ENCODE measurements around the gene MDFI. TPM values are rescaled to one million over a fixed set of nuclear protein-coding genes. Genes with fewer than 3 reads are reported as not detected.

The MDFI gene
- total RNA-seq, 1 donor from 2014 or later = 1.3 TPM

GRCh38 chr6:41677124-41677921, 39.1 kb downstream of the MDFI start:
- intact Hi-C loops (cut with DNase I) = no loop called here
- DNase-seq (ENCODE audit: missing footprints) (no peak), ATAC-seq (no peak)

GRCh38 chr6:41678511-41679084, 40.3 kb downstream of the MDFI start:
- DNase-seq (ENCODE audit: missing footprints) (no peak), ATAC-seq (no peak)
- intact Hi-C loops (cut with DNase I) = no loop called here

- ATAC-seq (no peak), DNase-seq (ENCODE audit: missing footprints) (no peak)
- intact Hi-C loops (cut with DNase I) = no loop called here
These were observed 41.4 kb downstream of the MDFI start for GRCh38 chr6:41679696-41680095.

GRCh38 chr6:41680182-41680965, 42.1 kb downstream of the MDFI start:
- DNase-seq (ENCODE audit: missing footprints) (no peak), ATAC-seq (no peak)
- intact Hi-C loops (cut with DNase I) = no loop called here

- ATAC-seq = peak; percentile 93
- DNase-seq (ENCODE audit: missing footprints) = peak; percentile 92
- intact Hi-C loops (cut with DNase I) = loop anchor here (1.0 to 2.0 kb wide), 3 partner anchors 79 to 258 kb away; no protein-coding TSS in a partner anchor
These were observed 43.8 kb downstream of the MDFI start for GRCh38 chr6:41682056-41682477.

- peak; percentile 70 for DNase-seq (ENCODE audit: missing footprints)
- intact Hi-C loops (cut with DNase I) = loop anchor here (1.0 to 2.0 kb wide), 4 partner anchors 79 to 313 kb away; no protein-coding TSS in a partner anchor
- ATAC-seq = peak; percentile 19
These were observed 44.4 kb downstream of the MDFI start for GRCh38 chr6:41682497-41683272.

GRCh38 chr6:41683273-41683522, 44.9 kb downstream of the MDFI start:
- ATAC-seq (peak; percentile 20), DNase-seq (ENCODE audit: missing footprints) (no peak)
- intact Hi-C loops (cut with DNase I) = loop anchor here (1.0 to 2.0 kb wide), 2 partner anchors 220 to 314 kb away; no protein-coding TSS in a partner anchor

- intact Hi-C loops (cut with DNase I) = loop anchor here (1.0 to 2.0 kb wide), 2 partner anchors 221 to 314 kb away; no protein-coding TSS in a partner anchor
- peak; percentile 93 for DNase-seq (ENCODE audit: missing footprints)
- peak; percentile 82 for ATAC-seq
These were observed 45.4 kb downstream of the MDFI start for GRCh38 chr6:41683523-41684310.

GRCh38 chr6:41684311-41685180, 46.3 kb downstream of the MDFI start:
- no peak for DNase-seq (ENCODE audit: missing footprints)
- intact Hi-C loops (cut with DNase I) = no loop called here
- no peak for ATAC-seq

- intact Hi-C loops (cut with DNase I) = no loop called here
- no peak for DNase-seq (ENCODE audit: missing footprints)
- no peak for ATAC-seq
These were observed 47.5 kb downstream of the MDFI start for GRCh38 chr6:41685641-41686380.

GRCh38 chr6:41687501-41688175, 49.4 kb downstream of the MDFI start:
- ATAC-seq = no peak
- intact Hi-C loops (cut with DNase I) = no loop called here
- DNase-seq (ENCODE audit: missing footprints) = no peak

GRCh38 chr6:41688256-41688965, 50.1 kb downstream of the MDFI start:
- DNase-seq (ENCODE audit: missing footprints) (no peak), ATAC-seq (peak; percentile 32)
- intact Hi-C loops (cut with DNase I) = no loop called here

- intact Hi-C loops (cut with DNase I) = no loop called here
- no peak for ATAC-seq
- no peak for DNase-seq (ENCODE audit: missing footprints)
These were observed 51.1 kb downstream of the MDFI start for GRCh38 chr6:41689171-41690008.

GRCh38 chr6:41690541-41691330, 52.5 kb downstream of the MDFI start:
- no peak for ATAC-seq
- intact Hi-C loops (cut with DNase I) = no loop called here
- no peak for DNase-seq (ENCODE audit: missing footprints)

Measured in Right ventricle myocardium inferior (tissue), 1 donor.